Right kidney (tissue), 1 donor: Measurements from ENCODE around the gene SNAI1.
A peak's percentile ranks its signal among the peaks of the same experiment; 100 is the strongest.
"Not testable (repeated sequence)": the region's sequence is repeated elsewhere in the genome, so short reads cannot be mapped to it uniquely, and the experiment has no call there.

Experiments used
- DNase-seq: peaks from one replicate; pipeline ENCODE4 v3.0.0-alpha.2; 2016

The SNAI1 gene

GRCh38 chr20:49961413-49961812, 21.4 kb upstream of the SNAI1 start:
- no peak for DNase-seq

- no peak for DNase-seq
Measured at GRCh38 chr20:49964964-49965780, 17.6 kb upstream of the SNAI1 start.

- DNase-seq: no peak
Measured at GRCh38 chr20:49965781-49966305, 16.9 kb upstream of the SNAI1 start.

- no peak for DNase-seq
Measured at GRCh38 chr20:49966861-49967260, 15.9 kb upstream of the SNAI1 start.

GRCh38 chr20:49969234-49969633, 13.5 kb upstream of the SNAI1 start:
- no peak for DNase-seq

- DNase-seq: no peak
Measured at GRCh38 chr20:49969946-49970345, 12.8 kb upstream of the SNAI1 start.

GRCh38 chr20:49970498-49970897, 12.3 kb upstream of the SNAI1 start:
- DNase-seq: no peak

GRCh38 chr20:49973981-49974380, 8.8 kb upstream of the SNAI1 start:
- DNase-seq: no peak

- no peak for DNase-seq
Measured at GRCh38 chr20:49976542-49976941, 6.2 kb upstream of the SNAI1 start.

- not testable (repeated sequence) for DNase-seq
Measured at GRCh38 chr20:49977740-49978139, 5.0 kb upstream of the SNAI1 start.

- no peak for DNase-seq
Measured at GRCh38 chr20:49978685-49979029, 4.1 kb upstream of the SNAI1 start.

GRCh38 chr20:49979030-49979832, 3.5 kb upstream of the SNAI1 start:
- DNase-seq: peak; percentile 89

- no peak for DNase-seq
Measured at GRCh38 chr20:49980140-49981008, 2.4 kb upstream of the SNAI1 start.

- DNase-seq: no peak
Measured at GRCh38 chr20:49981218-49982071, 1.3 kb upstream of the SNAI1 start.

- no peak for DNase-seq
Measured at GRCh38 chr20:49982072-49982345, 771 bp upstream of the SNAI1 start.

GRCh38 chr20:49983123-49983847, 505 bp downstream of the SNAI1 start:
- DNase-seq: peak; percentile 66

- DNase-seq: no peak
Measured at GRCh38 chr20:49983848-49984408, 1.1 kb downstream of the SNAI1 start.

GRCh38 chr20:49984426-49985153, 1.8 kb downstream of the SNAI1 start:
- no peak for DNase-seq

GRCh38 chr20:49985157-49985556, 2.4 kb downstream of the SNAI1 start:
- DNase-seq: no peak

GRCh38 chr20:49985617-49986016, 2.8 kb downstream of the SNAI1 start:
- DNase-seq: no peak
